Measurements from ENCODE around the gene ENOPH1. TPM values are rescaled to one million over a fixed set of nuclear protein-coding genes. Genes with fewer than 3 reads are reported as not detected.

ENOPH1 gene
- total RNA-seq, 1 experiment from 2014 or later = 78.3 TPM

DNA sequence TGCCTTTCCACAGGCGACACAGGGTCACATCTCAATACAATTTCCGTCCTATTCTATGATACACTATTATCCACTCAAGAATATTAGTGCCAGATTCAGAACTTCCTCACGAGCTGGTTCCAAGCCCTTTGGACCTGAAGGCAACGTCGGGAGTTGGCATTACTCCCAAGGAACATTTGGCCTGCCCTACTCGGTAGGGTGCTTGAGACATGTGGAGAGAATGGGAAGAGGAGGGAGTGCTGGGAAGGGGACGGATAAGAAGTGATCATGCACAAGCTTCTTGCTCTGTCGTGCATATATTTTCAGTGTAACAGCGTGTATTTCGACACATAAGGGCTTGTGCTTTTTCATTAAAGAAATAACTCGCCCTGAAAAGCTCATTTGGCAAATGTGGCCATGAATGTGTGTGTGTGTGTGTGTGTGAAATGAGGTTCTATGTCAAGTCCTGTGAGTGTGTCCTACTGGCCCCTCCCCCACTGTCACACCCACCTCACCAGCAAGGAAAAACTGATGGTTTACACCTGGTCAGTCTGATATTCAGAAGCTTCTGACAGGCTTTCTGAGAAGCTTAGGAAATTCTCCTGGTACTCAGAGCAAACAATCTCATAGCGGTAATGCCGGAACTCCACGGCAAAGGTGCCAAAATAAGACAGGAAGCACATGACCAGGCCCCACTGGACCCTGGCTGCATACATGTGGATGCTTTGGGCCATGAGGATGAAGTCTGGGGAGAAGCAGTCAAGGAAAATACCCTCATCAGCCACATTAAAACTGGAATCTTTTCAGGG is 54.8 kb downstream of the ENOPH1 start (continued):
- TF ChIP-seq, protein P1, sequence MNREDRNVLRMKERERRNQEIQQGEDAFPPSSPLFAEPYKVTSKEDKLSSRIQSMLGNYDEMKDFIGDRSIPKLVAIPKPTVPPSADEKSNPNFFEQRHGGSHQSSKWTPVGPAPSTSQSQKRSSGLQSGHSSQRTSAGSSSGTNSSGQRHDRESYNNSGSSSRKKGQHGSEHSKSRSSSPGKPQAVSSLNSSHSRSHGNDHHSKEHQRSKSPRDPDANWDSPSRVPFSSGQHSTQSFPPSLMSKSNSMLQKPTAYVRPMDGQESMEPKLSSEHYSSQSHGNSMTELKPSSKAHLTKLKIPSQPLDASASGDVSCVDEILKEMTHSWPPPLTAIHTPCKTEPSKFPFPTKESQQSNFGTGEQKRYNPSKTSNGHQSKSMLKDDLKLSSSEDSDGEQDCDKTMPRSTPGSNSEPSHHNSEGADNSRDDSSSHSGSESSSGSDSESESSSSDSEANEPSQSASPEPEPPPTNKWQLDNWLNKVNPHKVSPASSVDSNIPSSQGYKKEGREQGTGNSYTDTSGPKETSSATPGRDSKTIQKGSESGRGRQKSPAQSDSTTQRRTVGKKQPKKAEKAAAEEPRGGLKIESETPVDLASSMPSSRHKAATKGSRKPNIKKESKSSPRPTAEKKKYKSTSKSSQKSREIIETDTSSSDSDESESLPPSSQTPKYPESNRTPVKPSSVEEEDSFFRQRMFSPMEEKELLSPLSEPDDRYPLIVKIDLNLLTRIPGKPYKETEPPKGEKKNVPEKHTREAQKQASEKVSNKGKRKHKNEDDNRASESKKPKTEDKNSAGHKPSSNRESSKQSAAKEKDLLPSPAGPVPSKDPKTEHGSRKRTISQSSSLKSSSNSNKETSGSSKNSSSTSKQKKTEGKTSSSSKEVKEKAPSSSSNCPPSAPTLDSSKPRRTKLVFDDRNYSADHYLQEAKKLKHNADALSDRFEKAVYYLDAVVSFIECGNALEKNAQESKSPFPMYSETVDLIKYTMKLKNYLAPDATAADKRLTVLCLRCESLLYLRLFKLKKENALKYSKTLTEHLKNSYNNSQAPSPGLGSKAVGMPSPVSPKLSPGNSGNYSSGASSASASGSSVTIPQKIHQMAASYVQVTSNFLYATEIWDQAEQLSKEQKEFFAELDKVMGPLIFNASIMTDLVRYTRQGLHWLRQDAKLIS (CRISPR knock-in tag; IDR thresholded peaks at IDR 0.05; ENCODE audit: borderline replicate concordance) = no peak
- TF ChIP-seq TP53 (CRISPR knock-in tag; IDR thresholded peaks at IDR 0.05) = no peak
- TF ChIP-seq NR3C1 (CRISPR knock-in tag; conservative IDR thresholded peaks at IDR 0.05; ENCODE audit: low read depth) = no peak
- no peak for TF ChIP-seq E2F1 (CRISPR knock-in tag; IDR thresholded peaks at IDR 0.05)
- no peak for TF ChIP-seq PREB (CRISPR knock-in tag; IDR thresholded peaks at IDR 0.05; ENCODE audit: borderline replicate concordance)
- TF ChIP-seq CREB1 (CRISPR knock-in tag; IDR thresholded peaks at IDR 0.05) = no peak
- no peak for TF ChIP-seq ZNF416 (CRISPR knock-in tag; IDR thresholded peaks at IDR 0.05)
- no peak for TF ChIP-seq TCF7 (CRISPR knock-in tag; IDR thresholded peaks at IDR 0.05; ENCODE audit: low read depth)

DNA sequence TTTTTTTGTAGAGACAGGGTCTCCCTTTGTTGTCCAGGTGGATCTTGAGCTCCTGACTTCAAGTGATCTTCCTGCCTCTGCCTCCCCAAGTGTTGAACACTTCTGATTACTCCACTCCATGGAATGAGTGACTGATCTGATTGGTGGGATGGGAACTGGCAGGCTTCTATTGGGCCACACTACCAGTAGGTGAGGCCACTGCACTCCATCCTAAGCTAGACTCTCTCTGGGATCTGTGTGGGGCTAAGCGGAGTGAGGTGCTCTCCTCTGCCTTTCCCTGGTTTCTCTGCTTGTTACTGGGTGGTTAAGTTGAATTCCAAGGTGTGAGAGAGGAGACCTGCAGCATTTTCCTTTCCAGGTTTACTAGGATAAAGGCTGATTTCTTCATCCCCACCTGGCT is 58.7 kb downstream of the ENOPH1 start:
- Mint-ChIP-seq H3K9me3 (no peaks in the 10 kb centered on the region), H3K27me3 (ENCODE audit: low read depth) (no peaks in the 10 kb centered on the region), H3K4me3 (no peak overlapping the region), H3K36me3 (no peaks in the 10 kb centered on the region), H3K27ac (no peak overlapping the region), H3K4me1 (no peaks in the 10 kb centered on the region; the same call in 1 of the 2 replicates)
- POLR2A ChIA-PET = no interaction called here
- CTCF ChIA-PET = interaction anchor here (0.7 to 1.5 kb wide), 2 partner anchors 142 to 250 kb away, joined by 5 read pairs; no protein-coding TSS in a partner anchor
- no peak for DNase-seq (ENCODE audit: low spot score)
- ATAC-seq = peak; percentile 61; the same call in 1 of the 2 replicates
- TF ChIP-seq, protein P2, sequence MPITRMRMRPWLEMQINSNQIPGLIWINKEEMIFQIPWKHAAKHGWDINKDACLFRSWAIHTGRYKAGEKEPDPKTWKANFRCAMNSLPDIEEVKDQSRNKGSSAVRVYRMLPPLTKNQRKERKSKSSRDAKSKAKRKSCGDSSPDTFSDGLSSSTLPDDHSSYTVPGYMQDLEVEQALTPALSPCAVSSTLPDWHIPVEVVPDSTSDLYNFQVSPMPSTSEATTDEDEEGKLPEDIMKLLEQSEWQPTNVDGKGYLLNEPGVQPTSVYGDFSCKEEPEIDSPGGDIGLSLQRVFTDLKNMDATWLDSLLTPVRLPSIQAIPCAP (CRISPR knock-in tag; IDR thresholded peaks at IDR 0.05) = no peak
- TF ChIP-seq ARID4B (CRISPR knock-in tag; IDR thresholded peaks at IDR 0.05; ENCODE audit: borderline replicate concordance) (no peak), ZBTB21 (CRISPR knock-in tag; IDR thresholded peaks at IDR 0.05; ENCODE audit: borderline replicate concordance) (no peak), OVOL2 (CRISPR knock-in tag; IDR thresholded peaks at IDR 0.05; ENCODE audit: borderline replicate concordance) (no peak), PREB (CRISPR knock-in tag; IDR thresholded peaks at IDR 0.05; ENCODE audit: borderline replicate concordance) (no peak), CREM (CRISPR knock-in tag; IDR thresholded peaks at IDR 0.05) (no peak)

All from WTC11 (cell line).